HCT116 (cell line): ENCODE data around the gene S100A1. TPM values are rescaled to one million over a fixed set of nuclear protein-coding genes. Genes with fewer than 3 reads are reported as not detected.
A peak's percentile ranks its signal among the peaks of the same experiment; 100 is the strongest.

ENCODE experiments used
- ATAC-seq: fragments of 200-7000 bp; cut with Tn5 transposase; 2 replicates; pipeline ENCODE4 v1.9.1; 2020; ENCODE audit warnings: mild to moderate bottlenecking, moderate library complexity
- BruUV-seq: library from RNA; stranded (reverse); fragments of 400-500 nt; replicated peaks from 2 replicates; lab custom pipeline; 2021; lab: Mats Ljungman, UMichigan
- CTCF ChIA-PET: fragments of 300-600 bp; sonication (Branson Sonifier 250); formaldehyde crosslinking; loops from one replicate; lab custom pipeline; 2021; ENCODE audit warnings: antibody characterized with exemption; lab: Charles Lee
- POLR2A ChIA-PET: fragments of 300-600, 350-600 bp; sonication (Branson Sonifier 250); formaldehyde crosslinking; loops from one replicate; lab custom pipeline; 2021; ENCODE audit warnings: antibody characterized with exemption; lab: Charles Lee
- RAD21 ChIA-PET, 2 experiments: fragments of 300-600 bp; sonication (Branson Sonifier 250); formaldehyde crosslinking; loops; one replicate each; lab custom pipeline; 2023; ENCODE audit warnings: low total read pairs in 2 of 2; ENCODE audit not compliant: uncharacterized antibody in 2 of 2, unreplicated experiment in 2 of 2, low non-redundant PET in 1 of 2; lab: Charles Lee
- DNase-seq: peaks from one replicate; pipeline ENCODE4 v3.0.0-alpha.2; 2010; ENCODE audit warnings: low read depth, low spot score
- H2AFZ ChIP-seq: fragments of 200-600 bp; shearing (Covaris generic), sonication (generic); 2 replicates; pipeline ENCODE4 v1.6.1; 2017; ENCODE audit warnings: low read depth, mixed run types, mixed read lengths, antibody characterized with exemption, low read length; ENCODE audit not compliant: poor library complexity, severe bottlenecking
- H3K27ac ChIP-seq: 2 replicates; pipeline ENCODE4 v1.5.1; 2012; ENCODE audit warnings: low read depth, low read length
- H3K27me3 ChIP-seq: fragments of 200-600 bp; sonication (generic); 2 replicates; pipeline ENCODE4 v1.6.1; 2016; ENCODE audit warnings: mixed run types, low read length, mixed read lengths; ENCODE audit not compliant: insufficient read depth
- H3K36me3 ChIP-seq, 2 experiments: fragments of 200-500 bp in 1 of 2; fragments of 200-600 bp in 1 of 2; sonication (Bioruptor generic) in 1 of 2; sonication (generic) in 1 of 2; 2 replicates each; pipeline versions ENCODE4 v1.5.1 to v1.6.1; 2014 to 2016; ENCODE audit warnings: low read length in 2 of 2, inconsistent platforms in 1 of 2, mixed read lengths in 1 of 2, mixed run types in 1 of 2; ENCODE audit not compliant: insufficient read depth in 2 of 2, control insufficient read depth in 1 of 2
- H3K4me1 ChIP-seq, 2 experiments: fragments of 200-600 bp in 1 of 2; sonication (generic) in 1 of 2; 2 replicates each; pipeline versions ENCODE4 v1.5.1 to v1.6.1; 2012 to 2017; ENCODE audit warnings: low read length in 2 of 2, inconsistent platforms in 1 of 2, mild to moderate bottlenecking in 1 of 2, mixed read lengths in 1 of 2, mixed run types in 1 of 2, moderate library complexity in 1 of 2; ENCODE audit not compliant: insufficient read depth in 2 of 2, control insufficient read depth in 1 of 2
- H3K4me2 ChIP-seq: fragments of 200-600 bp; sonication (generic); 2 replicates; pipeline ENCODE4 v1.6.1; 2017; ENCODE audit warnings: mixed run types, low read length, mixed read lengths
- H3K4me3 ChIP-seq, 2 experiments: fragments of 200-600 bp in 1 of 2; sonication (generic) in 1 of 2; replicated peaks in 1 of 2; 2 replicates each; pipeline ENCODE4 v1.5.1; 2011 to 2016; ENCODE audit warnings: low read length in 2 of 2, control low read depth in 1 of 2, low read depth in 1 of 2, mild to moderate bottlenecking in 1 of 2, mixed read lengths in 1 of 2, mixed run types in 1 of 2
- H3K79me2 ChIP-seq: fragments of 200-600 bp; sonication (generic); 2 replicates; pipeline ENCODE4 v1.6.1; 2017; ENCODE audit warnings: mild to moderate bottlenecking, mixed run types, low read length, moderate library complexity, mixed read lengths; ENCODE audit not compliant: insufficient read depth
- H3K9ac ChIP-seq: fragments of 200-600 bp; sonication (generic); 2 replicates; pipeline ENCODE4 v1.6.1; 2016; ENCODE audit warnings: low read length, mixed read lengths
- H3K9me2 ChIP-seq: fragments of 200-600 bp; sonication (generic), shearing (Covaris generic); 2 replicates; pipeline ENCODE4 v1.6.1; 2017; ENCODE audit warnings: mixed run types, mild to moderate bottlenecking, moderate library complexity; ENCODE audit not compliant: insufficient read depth
- H3K9me3 ChIP-seq, 2 experiments: fragments of 200-500 bp in 1 of 2; fragments of 200-600 bp in 1 of 2; sonication (Bioruptor generic) in 1 of 2; sonication (generic) in 1 of 2; 2 replicates each; pipeline ENCODE4 v1.6.1; 2014 to 2017; ENCODE audit warnings: low read length in 2 of 2, mixed read lengths in 2 of 2, inconsistent platforms in 1 of 2, low read depth in 1 of 2, mild to moderate bottlenecking in 1 of 2, mixed run types in 1 of 2, moderate library complexity in 1 of 2; ENCODE audit not compliant: control insufficient read depth in 1 of 2, insufficient read depth in 1 of 2
- H4K20me1 ChIP-seq: fragments of 200-600 bp; sonication (generic), shearing (Covaris generic); 2 replicates; pipeline ENCODE4 v1.6.1; 2017; ENCODE audit warnings: mixed run types, mild to moderate bottlenecking, moderate library complexity; ENCODE audit not compliant: insufficient read depth
- CBX3 ChIP-seq: IDR thresholded peaks from 2 replicates; pipeline ENCODE4 v1.6.1; 2012; ENCODE audit warnings: low read depth
- CEBPB ChIP-seq: IDR thresholded peaks from 2 replicates; pipeline ENCODE4 v1.6.1; 2012; ENCODE audit warnings: low read depth
- ELF1 ChIP-seq: IDR thresholded peaks from 2 replicates; pipeline ENCODE4 v1.6.1; 2012; ENCODE audit warnings: low read depth, borderline replicate concordance
- EZH2 ChIP-seq: fragments of 200-600 bp; sonication (generic); IDR thresholded peaks from 2 replicates; pipeline ENCODE4 v1.6.1; 2017; ENCODE audit warnings: antibody characterized with exemption, mixed run types
- EZH2phosphoT487 ChIP-seq: fragments of 200-600 bp; IDR thresholded peaks from 2 replicates; pipeline ENCODE4 v1.6.1; 2018; ENCODE audit warnings: antibody characterized with exemption, borderline replicate concordance
- FOSL1 ChIP-seq: IDR thresholded peaks from 2 replicates; pipeline ENCODE4 v1.6.1; 2012; ENCODE audit warnings: low read depth
- POLR2A ChIP-seq: IDR thresholded peaks from 2 replicates; pipeline ENCODE4 v1.7.0; 2011; ENCODE audit warnings: borderline replicate concordance; ENCODE audit not compliant: insufficient read depth, insufficient read length; ENCODE audit errors: extremely low read depth
- POLR2AphosphoS5 ChIP-seq: IDR thresholded peaks from 2 replicates; pipeline ENCODE4 v1.6.1; 2011; ENCODE audit warnings: mild to moderate bottlenecking, low read depth, low read length, moderate library complexity
- RAD21 ChIP-seq: IDR thresholded peaks from 2 replicates; pipeline ENCODE4 v1.6.1; 2012; ENCODE audit warnings: low read depth, mild to moderate bottlenecking
- SIN3A ChIP-seq: IDR thresholded peaks from 2 replicates; pipeline ENCODE4 v1.6.1; 2012; ENCODE audit warnings: low read depth
- SP1 ChIP-seq: IDR thresholded peaks from 2 replicates; pipeline ENCODE4 v1.6.1; 2012; ENCODE audit warnings: low read depth
- SRF ChIP-seq: IDR thresholded peaks from 2 replicates; pipeline ENCODE4 v1.6.1; 2012; ENCODE audit warnings: low read depth
- TCF7L2 ChIP-seq: IDR thresholded peaks from 2 replicates; pipeline ENCODE4 v1.7.0; 2011; ENCODE audit warnings: borderline replicate concordance, inconsistent platforms; ENCODE audit not compliant: insufficient read depth, insufficient read length; ENCODE audit errors: extremely low read depth
- intact Hi-C: fragments of 100-400 bp; cut with micrococcal nuclease; formaldehyde crosslinking; loops from 2 replicates; pipeline ENCODE4 v1.10.0; 2022
- total RNA-seq: library from RNA; stranded (reverse); gene quantifications from one replicate; pipeline ENCODE4 v1.2.1, GENCODE V29; 2021; ENCODE audit not compliant: unreplicated experiment
- TF ChIP-seq, protein P1 (sequence below): IDR thresholded peaks from 2 replicates; pipeline ENCODE4 v1.6.1; 2012
- TF ChIP-seq, protein P2 (sequence below): IDR thresholded peaks from 2 replicates; pipeline ENCODE4 v1.6.1; 2012
- TF ChIP-seq, protein P3 (sequence below): IDR thresholded peaks from 2 replicates; pipeline ENCODE4 v1.6.1; 2011; ENCODE audit warnings: mild to moderate bottlenecking, low read length, moderate library complexity; ENCODE audit not compliant: insufficient replicate concordance; ENCODE audit errors: extremely low read depth
- TF ChIP-seq, protein P4 (sequence below), 3 experiments: fragments of 200-600 bp in 1 of 3; sonication (generic) in 1 of 3; IDR thresholded peaks in 2 of 3; conservative IDR thresholded peaks in 1 of 3; 2 replicates each; pipeline ENCODE4 v1.5.1; 2012 to 2017; ENCODE audit warnings: low read depth in 2 of 3, low read length in 2 of 3, antibody characterized with exemption in 1 of 3, borderline replicate concordance in 1 of 3, control low read depth in 1 of 3, mild to moderate bottlenecking in 1 of 3, mixed read lengths in 1 of 3, mixed run types in 1 of 3, moderate library complexity in 1 of 3; ENCODE audit not compliant: insufficient read depth in 1 of 3

Gene S100A1
- total RNA-seq, 1 experiment from 2014 or later = 0.30 TPM

DNA sequence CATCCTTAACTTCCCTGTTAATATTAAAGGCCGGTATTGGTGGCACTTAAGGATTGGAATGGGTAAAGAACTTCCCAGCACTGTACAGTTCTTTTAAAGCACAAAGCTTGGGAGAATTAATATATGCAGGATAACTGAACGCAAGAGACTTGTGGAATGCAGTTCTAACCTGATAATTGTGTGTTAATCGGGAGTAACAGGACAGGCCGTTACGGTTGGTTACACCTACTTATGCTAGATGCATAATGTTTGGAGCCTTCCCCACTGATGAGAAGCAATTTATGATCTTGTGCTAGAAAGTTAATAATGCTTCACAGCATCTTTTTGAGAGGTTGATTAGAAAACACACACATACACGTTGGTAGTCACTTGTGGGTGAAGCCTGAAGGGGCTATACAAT is 12.6 kb downstream of the S100A1 start:
- Histone ChIP-seq H3K27ac (no peak overlapping the region), H2AFZ (no peak overlapping the region), H3K36me3 (peaks cover 87 to 96% of the 10 kb centered on the region in 2 experiments), H3K4me2 (no peak overlapping the region), H3K4me3 (no peak overlapping the region), H3K9ac (no peak overlapping the region), H3K4me1 (peaks cover 1 to 2% of the 10 kb centered on the region in 2 experiments)
- CTCF ChIA-PET = no interaction called here
- POLR2A ChIA-PET = no interaction called here
- no TSS peak for BruUV-seq
- ATAC-seq (no peak), DNase-seq (no peak)
- intact Hi-C loops = no loop called here
- TF ChIP-seq SRF = no peak
- TF ChIP-seq FOSL1 = no peak
- TF ChIP-seq, protein P1, sequence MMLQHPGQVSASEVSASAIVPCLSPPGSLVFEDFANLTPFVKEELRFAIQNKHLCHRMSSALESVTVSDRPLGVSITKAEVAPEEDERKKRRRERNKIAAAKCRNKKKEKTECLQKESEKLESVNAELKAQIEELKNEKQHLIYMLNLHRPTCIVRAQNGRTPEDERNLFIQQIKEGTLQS = no peak
- no peak for TF ChIP-seq SIN3A
- TF ChIP-seq, protein P2, sequence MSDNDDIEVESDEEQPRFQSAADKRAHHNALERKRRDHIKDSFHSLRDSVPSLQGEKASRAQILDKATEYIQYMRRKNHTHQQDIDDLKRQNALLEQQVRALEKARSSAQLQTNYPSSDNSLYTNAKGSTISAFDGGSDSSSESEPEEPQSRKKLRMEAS = no peak
- TF ChIP-seq POLR2AphosphoS5 = peak; percentile 13; the same call in 1 of the 2 replicates
- no peak for TF ChIP-seq EZH2
- TF ChIP-seq TCF7L2 = no peak
- no peak for TF ChIP-seq RAD21
- TF ChIP-seq, all 23 proteins: peak for 1
- Histone ChIP-seq H3K9me3 (no peaks in the 10 kb centered on the region), H3K27me3 (no peaks in the 10 kb centered on the region), H3K9me2 (no peaks in the 10 kb centered on the region), H3K79me2 (peaks cover 92% of the 10 kb centered on the region), H4K20me1 (peaks cover 8% of the 10 kb centered on the region; the same call in 1 of the 2 replicates)
- RAD21 ChIA-PET = no interaction called here

DNA sequence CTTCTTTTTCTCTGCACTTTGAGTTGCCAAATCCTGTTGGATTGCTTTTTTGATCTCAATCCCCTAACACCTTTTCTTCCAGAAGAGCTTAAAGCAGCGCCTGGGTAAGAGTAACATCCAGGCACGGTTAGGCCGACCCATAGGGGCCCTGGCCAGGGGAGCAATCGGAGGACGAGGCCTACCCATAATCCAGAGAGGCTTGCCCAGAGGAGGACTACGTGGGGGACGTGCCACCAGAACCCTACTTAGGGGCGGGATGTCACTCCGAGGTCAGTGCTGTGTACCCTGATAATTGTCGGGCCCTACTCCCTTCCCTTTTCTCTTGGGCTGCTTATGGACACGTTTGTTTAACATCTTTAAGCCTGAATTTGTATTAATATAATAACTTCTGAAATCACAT is 13.9 kb downstream of the S100A1 start:
- RAD21 ChIA-PET = no interaction called here
- H4K20me1 ChIP-seq = peaks cover 6% of the 10 kb centered on the region; the same call in 1 of the 2 replicates
- POLR2A ChIA-PET = interaction anchor here (2.9 kb wide), 1 partner anchor 15 kb away, joined by 8 read pairs; the partner anchor contains the start of gene S100A13
- no peak overlapping the region for H3K4me2 ChIP-seq
- intact Hi-C loops = no loop called here
- DNase-seq = no peak
- peaks cover 79% of the 10 kb centered on the region for H3K79me2 ChIP-seq
- H3K4me1 ChIP-seq = peaks cover 0 to under 1% of the 10 kb centered on the region in 2 experiments; a peak in 1 of 4 replicates
- no peaks in the 10 kb centered on the region for H3K27me3 ChIP-seq
- H2AFZ ChIP-seq = no peak overlapping the region
- peaks cover 77 to 89% of the 10 kb centered on the region in 2 experiments for H3K36me3 ChIP-seq
- no peak overlapping the region for H3K4me3 ChIP-seq
- no peak overlapping the region for H3K9ac ChIP-seq
- BruUV-seq = no TSS peak
- CTCF ChIA-PET = no interaction called here
- no peaks in the 10 kb centered on the region for H3K9me3 ChIP-seq
- ATAC-seq = no peak
- no peaks in the 10 kb centered on the region for H3K9me2 ChIP-seq
- no peak overlapping the region for H3K27ac ChIP-seq
- TF ChIP-seq CEBPB = no peak
- no peak for TF ChIP-seq CBX3
- TF ChIP-seq, protein P1 = no peak
- TF ChIP-seq POLR2AphosphoS5 = no peak
- TF ChIP-seq POLR2A = no peak
- TF ChIP-seq, protein P3, sequence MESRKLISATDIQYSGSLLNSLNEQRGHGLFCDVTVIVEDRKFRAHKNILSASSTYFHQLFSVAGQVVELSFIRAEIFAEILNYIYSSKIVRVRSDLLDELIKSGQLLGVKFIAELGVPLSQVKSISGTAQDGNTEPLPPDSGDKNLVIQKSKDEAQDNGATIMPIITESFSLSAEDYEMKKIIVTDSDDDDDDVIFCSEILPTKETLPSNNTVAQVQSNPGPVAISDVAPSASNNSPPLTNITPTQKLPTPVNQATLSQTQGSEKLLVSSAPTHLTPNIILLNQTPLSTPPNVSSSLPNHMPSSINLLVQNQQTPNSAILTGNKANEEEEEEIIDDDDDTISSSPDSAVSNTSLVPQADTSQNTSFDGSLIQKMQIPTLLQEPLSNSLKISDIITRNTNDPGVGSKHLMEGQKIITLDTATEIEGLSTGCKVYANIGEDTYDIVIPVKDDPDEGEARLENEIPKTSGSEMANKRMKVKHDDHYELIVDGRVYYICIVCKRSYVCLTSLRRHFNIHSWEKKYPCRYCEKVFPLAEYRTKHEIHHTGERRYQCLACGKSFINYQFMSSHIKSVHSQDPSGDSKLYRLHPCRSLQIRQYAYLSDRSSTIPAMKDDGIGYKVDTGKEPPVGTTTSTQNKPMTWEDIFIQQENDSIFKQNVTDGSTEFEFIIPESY = no peak
- TF ChIP-seq ELF1 = no peak
- TF ChIP-seq, protein P4, sequence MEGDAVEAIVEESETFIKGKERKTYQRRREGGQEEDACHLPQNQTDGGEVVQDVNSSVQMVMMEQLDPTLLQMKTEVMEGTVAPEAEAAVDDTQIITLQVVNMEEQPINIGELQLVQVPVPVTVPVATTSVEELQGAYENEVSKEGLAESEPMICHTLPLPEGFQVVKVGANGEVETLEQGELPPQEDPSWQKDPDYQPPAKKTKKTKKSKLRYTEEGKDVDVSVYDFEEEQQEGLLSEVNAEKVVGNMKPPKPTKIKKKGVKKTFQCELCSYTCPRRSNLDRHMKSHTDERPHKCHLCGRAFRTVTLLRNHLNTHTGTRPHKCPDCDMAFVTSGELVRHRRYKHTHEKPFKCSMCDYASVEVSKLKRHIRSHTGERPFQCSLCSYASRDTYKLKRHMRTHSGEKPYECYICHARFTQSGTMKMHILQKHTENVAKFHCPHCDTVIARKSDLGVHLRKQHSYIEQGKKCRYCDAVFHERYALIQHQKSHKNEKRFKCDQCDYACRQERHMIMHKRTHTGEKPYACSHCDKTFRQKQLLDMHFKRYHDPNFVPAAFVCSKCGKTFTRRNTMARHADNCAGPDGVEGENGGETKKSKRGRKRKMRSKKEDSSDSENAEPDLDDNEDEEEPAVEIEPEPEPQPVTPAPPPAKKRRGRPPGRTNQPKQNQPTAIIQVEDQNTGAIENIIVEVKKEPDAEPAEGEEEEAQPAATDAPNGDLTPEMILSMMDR (IDR thresholded peaks at IDR 0.05 in 2 of 3, conservative IDR thresholded peaks at IDR 0.05 in 1 of 3; ENCODE audit: borderline replicate concordance in 1 of 3, insufficient read depth in 1 of 3, low read depth in 2 of 3, low read length in 2 of 3) = no peak
- TF ChIP-seq SP1 = no peak
- TF ChIP-seq SRF = no peak
- no peak for TF ChIP-seq EZH2phosphoT487
